ENCODE data around the gene AATF.

AATF gene

GRCh38 chr17:37060928-37061327, 112.2 kb downstream of the AATF start:
- H3K36me3 ChIP-seq (ENCODE audit: low read depth), result no peaks in the 10 kb centered on the region; the same call in 1 of the 2 replicates
- H3K4me1 ChIP-seq (ENCODE audit: insufficient read depth, poor library complexity, severe bottlenecking), result no peaks in the 10 kb centered on the region
- H3K4me3 ChIP-seq (ENCODE audit: severe bottlenecking), result no peak overlapping the region
- H3K27ac ChIP-seq (ENCODE audit: poor library complexity, severe bottlenecking), result no peak overlapping the region
- no peak for TF ChIP-seq CTCF (IDR thresholded peaks at IDR 0.05; ENCODE audit: poor library complexity, severe bottlenecking)
- H3K27me3 ChIP-seq (ENCODE audit: insufficient read depth, poor library complexity, severe bottlenecking), result no peaks in the 10 kb centered on the region
- no peaks in the 10 kb centered on the region for H3K9me3 ChIP-seq (ENCODE audit: severe bottlenecking)
- ATAC-seq (ENCODE audit: low read depth) (no peak), DNase-seq (ENCODE audit: low spot score) (no peak)

- no peak overlapping the region for H3K4me3 ChIP-seq (ENCODE audit: severe bottlenecking)
Observed at GRCh38 chr17:37062021-37062420, 113.3 kb downstream of the AATF start.

GRCh38 chr17:37064206-37064605, 115.5 kb downstream of the AATF start:
- DNase-seq (ENCODE audit: low spot score) (no peak), ATAC-seq (ENCODE audit: low read depth) (no peak)
- Histone ChIP-seq H3K4me3 (ENCODE audit: severe bottlenecking) (no peak overlapping the region), H3K9me3 (ENCODE audit: severe bottlenecking) (no peaks in the 10 kb centered on the region), H3K4me1 (ENCODE audit: insufficient read depth, poor library complexity, severe bottlenecking) (peaks cover 5% of the 10 kb centered on the region), H3K27ac (ENCODE audit: poor library complexity, severe bottlenecking) (no peak overlapping the region), H3K27me3 (ENCODE audit: insufficient read depth, poor library complexity, severe bottlenecking) (no peaks in the 10 kb centered on the region), H3K36me3 (ENCODE audit: low read depth) (no peaks in the 10 kb centered on the region)
- no peak for TF ChIP-seq CTCF (IDR thresholded peaks at IDR 0.05; ENCODE audit: poor library complexity, severe bottlenecking)

More at GRCh38 chr17:37062021-37062420, 113.3 kb downstream of the AATF start:
- ATAC-seq (ENCODE audit: low read depth), result no peak
- Histone ChIP-seq H3K4me1 (ENCODE audit: insufficient read depth, poor library complexity, severe bottlenecking) (no peaks in the 10 kb centered on the region), H3K27ac (ENCODE audit: poor library complexity, severe bottlenecking) (no peak overlapping the region), H3K27me3 (ENCODE audit: insufficient read depth, poor library complexity, severe bottlenecking) (no peaks in the 10 kb centered on the region), H3K9me3 (ENCODE audit: severe bottlenecking) (no peaks in the 10 kb centered on the region), H3K36me3 (ENCODE audit: low read depth) (no peaks in the 10 kb centered on the region)
- no peak for DNase-seq (ENCODE audit: low spot score)
- TF ChIP-seq CTCF (IDR thresholded peaks at IDR 0.05; ENCODE audit: poor library complexity, severe bottlenecking), result no peak

- H3K9me3 ChIP-seq (ENCODE audit: severe bottlenecking), result no peaks in the 10 kb centered on the region
- H3K4me3 ChIP-seq (ENCODE audit: severe bottlenecking), result no peak overlapping the region
- H3K36me3 ChIP-seq (ENCODE audit: low read depth), result no peaks in the 10 kb centered on the region
- H3K27ac ChIP-seq (ENCODE audit: poor library complexity, severe bottlenecking), result no peak overlapping the region
- ATAC-seq (ENCODE audit: low read depth), result no peak
- peaks cover 5% of the 10 kb centered on the region for H3K4me1 ChIP-seq (ENCODE audit: insufficient read depth, poor library complexity, severe bottlenecking)
- no peaks in the 10 kb centered on the region for H3K27me3 ChIP-seq (ENCODE audit: insufficient read depth, poor library complexity, severe bottlenecking)
- DNase-seq (ENCODE audit: low spot score), result no peak
- no peak for TF ChIP-seq CTCF (IDR thresholded peaks at IDR 0.05; ENCODE audit: poor library complexity, severe bottlenecking)
Observed at GRCh38 chr17:37064956-37065355, 116.2 kb downstream of the AATF start.

GRCh38 chr17:37065486-37066321, 117.0 kb downstream of the AATF start:
- DNase-seq (ENCODE audit: low spot score) (no peak), ATAC-seq (ENCODE audit: low read depth) (no peak)
- Histone ChIP-seq H3K36me3 (ENCODE audit: low read depth) (no peaks in the 10 kb centered on the region), H3K4me1 (ENCODE audit: insufficient read depth, poor library complexity, severe bottlenecking) (peaks cover 5% of the 10 kb centered on the region), H3K9me3 (ENCODE audit: severe bottlenecking) (no peaks in the 10 kb centered on the region), H3K4me3 (ENCODE audit: severe bottlenecking) (no peak overlapping the region), H3K27me3 (ENCODE audit: insufficient read depth, poor library complexity, severe bottlenecking) (no peaks in the 10 kb centered on the region), H3K27ac (ENCODE audit: poor library complexity, severe bottlenecking) (no peak overlapping the region)
- TF ChIP-seq CTCF (IDR thresholded peaks at IDR 0.05; ENCODE audit: poor library complexity, severe bottlenecking), result no peak
